Activated naive CD4-positive, alpha-beta T cell (primary cell): ENCODE data around the gene JMJD6.

Experiments
- DNase-seq, 4 experiments: peaks; one replicate each; lab custom pipeline; 2025; lab: John Stamatoyannopoulos, UW

JMJD6 gene

GRCh38 chr17:76697702-76698465, 28.5 kb downstream of the JMJD6 start:
- no peak for DNase-seq

GRCh38 chr17:76696763-76697701, 29.4 kb downstream of the JMJD6 start:
- no peak for DNase-seq

GRCh38 chr17:76695059-76695831, 31.2 kb downstream of the JMJD6 start:
- DNase-seq = no peak

GRCh38 chr17:76691379-76692191, 34.8 kb downstream of the JMJD6 start:
- DNase-seq = no peak

- no peak for DNase-seq
Observed at GRCh38 chr17:76690596-76691280, 35.7 kb downstream of the JMJD6 start.

GRCh38 chr17:76689859-76690258, 36.5 kb downstream of the JMJD6 start:
- DNase-seq = no peak

GRCh38 chr17:76688165-76688622, 38.2 kb downstream of the JMJD6 start:
- no peak for DNase-seq

- no peak for DNase-seq
Observed at GRCh38 chr17:76687298-76688164, 38.9 kb downstream of the JMJD6 start.

- no peak for DNase-seq
Observed at GRCh38 chr17:76686538-76687297, 39.7 kb downstream of the JMJD6 start.

- no peak for DNase-seq
Observed at GRCh38 chr17:76685846-76686245, 40.6 kb downstream of the JMJD6 start.

- no peak for DNase-seq
Observed at GRCh38 chr17:76685366-76685765, 41.0 kb downstream of the JMJD6 start.

- no peak for DNase-seq
Observed at GRCh38 chr17:76684756-76685155, 41.6 kb downstream of the JMJD6 start.

- no peak for DNase-seq
Observed at GRCh38 chr17:76683921-76684745, 42.3 kb downstream of the JMJD6 start.

GRCh38 chr17:76683011-76683755, 43.2 kb downstream of the JMJD6 start:
- DNase-seq = no peak

- DNase-seq = no peak
Observed at GRCh38 chr17:76682296-76682695, 44.1 kb downstream of the JMJD6 start.

GRCh38 chr17:76681222-76682137, 44.9 kb downstream of the JMJD6 start:
- DNase-seq = peak in 3 of 4 experiments; percentile 12 to 63 (median 36)
